ENCODE measurements around the gene ISCU. TPM values are rescaled to one million over a fixed set of nuclear protein-coding genes. Genes with fewer than 3 reads are reported as not detected.
"Not testable (repeated sequence)": the region's sequence is repeated elsewhere in the genome, so short reads cannot be mapped to it uniquely, and the experiment has no call there.

The ISCU gene
- total RNA-seq, 1 donor from 2014 or later, result 48.4 TPM

DNA sequence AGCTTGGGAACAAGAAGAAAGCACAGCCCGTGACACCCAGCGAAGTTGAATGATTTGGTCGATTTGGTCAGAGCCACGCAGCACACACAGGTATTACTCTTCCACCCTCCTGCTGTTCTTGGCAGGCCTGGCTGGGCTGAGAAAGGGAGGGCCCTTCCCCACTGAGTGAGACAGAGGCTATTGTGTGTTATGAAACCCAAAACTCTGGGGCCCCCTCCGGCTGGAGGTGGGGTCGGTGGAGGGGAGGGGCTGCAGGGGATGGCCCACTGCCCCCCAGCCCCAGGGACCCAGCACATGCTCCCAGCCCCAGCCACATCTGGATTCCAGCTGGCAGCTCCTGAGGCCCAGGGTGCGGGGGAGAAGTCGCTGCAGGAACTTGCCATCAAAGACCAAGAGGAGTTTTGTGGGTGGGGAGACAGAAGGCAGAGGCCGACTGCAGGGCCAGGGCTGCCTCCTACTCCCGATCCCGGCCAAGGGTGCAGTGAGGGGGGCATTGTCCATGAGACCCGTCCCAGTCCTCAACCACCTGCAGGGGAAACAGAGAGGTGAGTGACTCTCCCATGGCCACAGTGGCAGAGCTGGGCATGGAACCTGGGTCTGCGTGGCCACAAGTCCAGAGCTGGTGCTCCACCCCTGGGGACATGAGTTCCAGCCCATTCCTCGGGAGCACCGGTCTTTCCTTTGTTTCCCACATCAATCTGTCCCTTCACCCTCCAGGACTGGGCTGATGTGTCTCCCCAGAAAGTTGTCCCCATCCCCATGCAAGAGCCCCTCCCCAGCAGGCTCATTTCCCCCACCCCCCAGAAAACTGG, 26.8 kb downstream of the ISCU start:
- no peak for DNase-seq
- Mint-ChIP-seq H3K4me3 (ENCODE audit: unreplicated experiment) (no peak overlapping the region), H3K27ac (ENCODE audit: unreplicated experiment) (peak overlapping the region; percentile 64), H3K27me3 (ENCODE audit: unreplicated experiment) (peaks cover 4% of the 10 kb centered on the region), H3K9me3 (ENCODE audit: unreplicated experiment) (peaks cover 6% of the 10 kb centered on the region), H3K4me1 (ENCODE audit: low read depth, unreplicated experiment) (peaks cover 16% of the 10 kb centered on the region), H3K36me3 (ENCODE audit: unreplicated experiment) (no peaks in the 10 kb centered on the region)
- TF ChIP-seq, protein P1, sequence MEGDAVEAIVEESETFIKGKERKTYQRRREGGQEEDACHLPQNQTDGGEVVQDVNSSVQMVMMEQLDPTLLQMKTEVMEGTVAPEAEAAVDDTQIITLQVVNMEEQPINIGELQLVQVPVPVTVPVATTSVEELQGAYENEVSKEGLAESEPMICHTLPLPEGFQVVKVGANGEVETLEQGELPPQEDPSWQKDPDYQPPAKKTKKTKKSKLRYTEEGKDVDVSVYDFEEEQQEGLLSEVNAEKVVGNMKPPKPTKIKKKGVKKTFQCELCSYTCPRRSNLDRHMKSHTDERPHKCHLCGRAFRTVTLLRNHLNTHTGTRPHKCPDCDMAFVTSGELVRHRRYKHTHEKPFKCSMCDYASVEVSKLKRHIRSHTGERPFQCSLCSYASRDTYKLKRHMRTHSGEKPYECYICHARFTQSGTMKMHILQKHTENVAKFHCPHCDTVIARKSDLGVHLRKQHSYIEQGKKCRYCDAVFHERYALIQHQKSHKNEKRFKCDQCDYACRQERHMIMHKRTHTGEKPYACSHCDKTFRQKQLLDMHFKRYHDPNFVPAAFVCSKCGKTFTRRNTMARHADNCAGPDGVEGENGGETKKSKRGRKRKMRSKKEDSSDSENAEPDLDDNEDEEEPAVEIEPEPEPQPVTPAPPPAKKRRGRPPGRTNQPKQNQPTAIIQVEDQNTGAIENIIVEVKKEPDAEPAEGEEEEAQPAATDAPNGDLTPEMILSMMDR (IDR thresholded peaks at IDR 0.05; ENCODE audit: partially characterized antibody, unreplicated experiment), result no peak

GRCh38 chr12:108589840-108590229, 27.4 kb downstream of the ISCU start:
- TF ChIP-seq, protein P1 (IDR thresholded peaks at IDR 0.05; ENCODE audit: partially characterized antibody, unreplicated experiment), result no peak
- H3K4me1 Mint-ChIP-seq (ENCODE audit: low read depth, unreplicated experiment), result peaks cover 12% of the 10 kb centered on the region
- no peak overlapping the region for H3K27ac Mint-ChIP-seq (ENCODE audit: unreplicated experiment)
- no peak overlapping the region for H3K4me3 Mint-ChIP-seq (ENCODE audit: unreplicated experiment)
- no peak for DNase-seq
- H3K27me3 Mint-ChIP-seq (ENCODE audit: unreplicated experiment), result peaks cover 3% of the 10 kb centered on the region
- peaks cover 2% of the 10 kb centered on the region for H3K9me3 Mint-ChIP-seq (ENCODE audit: unreplicated experiment)
- H3K36me3 Mint-ChIP-seq (ENCODE audit: unreplicated experiment), result no peaks in the 10 kb centered on the region

GRCh38 chr12:108590463-108590862, 28.1 kb downstream of the ISCU start:
- not testable (repeated sequence) for H3K9me3 Mint-ChIP-seq (ENCODE audit: unreplicated experiment); H3K36me3 Mint-ChIP-seq (ENCODE audit: unreplicated experiment); DNase-seq; H3K27ac Mint-ChIP-seq (ENCODE audit: unreplicated experiment); H3K27me3 Mint-ChIP-seq (ENCODE audit: unreplicated experiment); H3K4me3 Mint-ChIP-seq (ENCODE audit: unreplicated experiment)
- peaks cover 11% of the 10 kb centered on the region for H3K4me1 Mint-ChIP-seq (ENCODE audit: low read depth, unreplicated experiment)

DNA sequence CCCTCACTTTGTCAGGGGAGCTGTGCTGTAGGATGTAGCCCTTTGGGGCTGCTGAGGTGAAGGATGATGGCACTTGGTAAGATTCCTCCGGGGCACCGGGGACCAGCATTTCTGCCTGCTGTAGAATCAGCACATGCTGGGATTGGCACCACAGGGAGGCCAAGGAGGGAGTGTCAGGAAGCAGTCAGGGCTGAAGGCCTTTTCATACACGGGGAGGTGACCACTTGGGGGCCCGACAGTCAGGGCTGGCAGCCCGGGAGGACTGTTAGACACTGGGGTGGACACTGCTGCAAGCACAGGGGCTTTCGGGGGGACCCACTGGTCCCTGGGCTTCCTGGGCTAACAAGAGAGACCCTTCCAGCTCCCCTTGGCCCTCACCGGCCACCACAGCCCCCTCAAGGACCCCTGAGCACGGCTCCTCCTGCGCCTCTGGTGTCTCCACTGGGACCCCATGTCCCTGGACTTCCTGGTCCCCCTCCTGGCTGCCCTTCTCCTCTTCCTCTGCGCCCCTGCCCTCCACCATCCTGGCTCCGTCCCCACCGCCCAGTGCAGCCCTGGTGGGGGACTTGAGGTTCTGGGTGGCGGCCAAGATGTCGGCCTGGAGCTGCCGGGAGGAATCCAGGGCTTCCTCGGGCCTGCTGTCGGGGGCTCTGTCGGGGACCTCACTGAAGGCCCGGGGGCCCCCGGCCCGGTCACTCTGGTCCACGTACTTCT, 29.0 kb downstream of the ISCU start:
- peaks cover 11% of the 10 kb centered on the region for H3K4me1 Mint-ChIP-seq (ENCODE audit: low read depth, unreplicated experiment)
- H3K9me3 Mint-ChIP-seq (ENCODE audit: unreplicated experiment), result peaks cover 1% of the 10 kb centered on the region
- no peaks in the 10 kb centered on the region for H3K36me3 Mint-ChIP-seq (ENCODE audit: unreplicated experiment)
- H3K27ac Mint-ChIP-seq (ENCODE audit: unreplicated experiment), result no peak overlapping the region
- DNase-seq, result no peak
- H3K27me3 Mint-ChIP-seq (ENCODE audit: unreplicated experiment), result peaks cover 2% of the 10 kb centered on the region
- TF ChIP-seq, protein P1 (IDR thresholded peaks at IDR 0.05; ENCODE audit: partially characterized antibody, unreplicated experiment), result no peak
- H3K4me3 Mint-ChIP-seq (ENCODE audit: unreplicated experiment), result no peak overlapping the region

GRCh38 chr12:108592033-108592909, 29.9 kb downstream of the ISCU start:
- DNase-seq, result no peak
- peaks cover 2% of the 10 kb centered on the region for H3K27me3 Mint-ChIP-seq (ENCODE audit: unreplicated experiment)
- TF ChIP-seq, protein P1 (IDR thresholded peaks at IDR 0.05; ENCODE audit: partially characterized antibody, unreplicated experiment), result no peak
- H3K36me3 Mint-ChIP-seq (ENCODE audit: unreplicated experiment), result no peaks in the 10 kb centered on the region
- peaks cover 11% of the 10 kb centered on the region for H3K4me1 Mint-ChIP-seq (ENCODE audit: low read depth, unreplicated experiment)
- no peak overlapping the region for H3K27ac Mint-ChIP-seq (ENCODE audit: unreplicated experiment)
- no peak overlapping the region for H3K4me3 Mint-ChIP-seq (ENCODE audit: unreplicated experiment)
- H3K9me3 Mint-ChIP-seq (ENCODE audit: unreplicated experiment), result no peaks in the 10 kb centered on the region

Measured in glutamatergic neuron (in vitro differentiated cells).